Measurements from ENCODE around the gene PTTG1IP2. TPM values are rescaled to one million over a fixed set of nuclear protein-coding genes. Genes with fewer than 3 reads are reported as not detected.

PTTG1IP2 gene
- total and polyA plus RNA-seq, 9 of the 15 experiments (the other 6 are each of a cell fraction or from before 2014, with no cell fraction given), result not detected

DNA sequence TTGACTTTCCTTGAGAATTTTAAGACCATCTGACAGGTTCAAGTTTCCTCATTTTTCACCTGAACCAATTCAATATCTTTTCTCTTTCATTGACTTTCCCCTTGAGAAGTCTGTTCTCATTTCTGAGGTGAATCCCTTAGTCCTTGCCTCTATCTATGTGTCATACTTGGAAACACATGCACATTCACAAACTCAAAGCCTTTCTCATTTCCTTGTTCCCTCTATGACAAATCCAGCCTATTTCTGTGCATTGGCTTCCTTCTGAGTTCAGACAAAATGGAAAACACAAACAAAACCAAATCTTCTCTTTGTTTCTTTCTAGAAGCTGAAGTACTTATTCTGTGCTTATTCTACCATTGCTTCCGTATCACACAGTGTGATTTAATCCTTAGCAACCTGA, 13.8 kb downstream of the PTTG1IP2 start:
- Histone ChIP-seq H3K4me1 (replicated peaks in 1 of 2; ENCODE audit: control insufficient read depth in 2 of 2, insufficient read depth in 2 of 2, low read length in 2 of 2) (no peaks in the 10 kb centered on the region), H3K79me2 (ENCODE audit: control insufficient read depth, insufficient read depth, low read length) (no peaks in the 10 kb centered on the region), H3K9me1 (ENCODE audit: control insufficient read depth, insufficient read depth, low read length) (no peaks in the 10 kb centered on the region), H3K27me3 (ENCODE audit: control insufficient read depth in 2 of 2, insufficient read depth in 2 of 2, low read length in 2 of 2) (no peaks in the 10 kb centered on the region), H3K9me3 (replicated peaks; ENCODE audit: control insufficient read depth, insufficient read depth, low read depth, low read length) (no peaks in the 10 kb centered on the region), H3K27ac (ENCODE audit: extremely low read depth, low read depth, low read length) (no peak overlapping the region), H3K9ac (ENCODE audit: insufficient read depth in 1 of 2, low read depth in 2 of 2, low read length in 2 of 2) (no peak overlapping the region), H3K36me3 (ENCODE audit: control insufficient read depth, insufficient read depth, low read length) (no peaks in the 10 kb centered on the region), H4K20me1 (replicated peaks; ENCODE audit: control insufficient read depth, insufficient read depth, low read length) (no peaks in the 10 kb centered on the region), H2AFZ (ENCODE audit: low read depth, low read length) (no peak overlapping the region), H3K4me3 (no peak overlapping the region), H3K4me2 (ENCODE audit: insufficient read depth, low read length) (no peak overlapping the region)
- WGBS (ENCODE audit: insufficient coverage, low coverage, missing lambda C conversion rate), result 0% methylated on average over 1 of the region's 1 CpG
- no peak for DNase-seq (ENCODE audit: extremely low read depth in 1 of 4, low spot score in 3 of 4)
- CTCF ChIA-PET (ENCODE audit: low intra/inter-chr PET ratio), result no interaction called here
- BruUV-seq (replicated peaks), result no TSS peak
- no peak for FAIRE-seq
- no peak for TF ChIP-seq NCOA2 (IDR thresholded peaks at IDR 0.05; ENCODE audit: partially characterized antibody in 2 of 2)
- TF ChIP-seq ZFP1 (CRISPR knock-in tag; IDR thresholded peaks at IDR 0.05), result no peak
- no peak for TF ChIP-seq CAMTA2 (CRISPR knock-in tag; conservative IDR thresholded peaks at IDR 0.05)
- TF ChIP-seq NUFIP1 (IDR thresholded peaks at IDR 0.05; ENCODE audit: partially characterized antibody), result no peak
- no peak for TF ChIP-seq KAT8 (IDR thresholded peaks at IDR 0.05; ENCODE audit: low read depth)
- no peak for TF ChIP-seq KLF13 (tag; IDR thresholded peaks at IDR 0.05; ENCODE audit: borderline replicate concordance, low read depth)
- TF ChIP-seq FOXM1 (IDR thresholded peaks at IDR 0.05; ENCODE audit: low read depth), result no peak
- TF ChIP-seq FOXM1 (CRISPR knock-in tag; IDR thresholded peaks at IDR 0.05; ENCODE audit: low read depth), result no peak
- TF ChIP-seq, protein P1, sequence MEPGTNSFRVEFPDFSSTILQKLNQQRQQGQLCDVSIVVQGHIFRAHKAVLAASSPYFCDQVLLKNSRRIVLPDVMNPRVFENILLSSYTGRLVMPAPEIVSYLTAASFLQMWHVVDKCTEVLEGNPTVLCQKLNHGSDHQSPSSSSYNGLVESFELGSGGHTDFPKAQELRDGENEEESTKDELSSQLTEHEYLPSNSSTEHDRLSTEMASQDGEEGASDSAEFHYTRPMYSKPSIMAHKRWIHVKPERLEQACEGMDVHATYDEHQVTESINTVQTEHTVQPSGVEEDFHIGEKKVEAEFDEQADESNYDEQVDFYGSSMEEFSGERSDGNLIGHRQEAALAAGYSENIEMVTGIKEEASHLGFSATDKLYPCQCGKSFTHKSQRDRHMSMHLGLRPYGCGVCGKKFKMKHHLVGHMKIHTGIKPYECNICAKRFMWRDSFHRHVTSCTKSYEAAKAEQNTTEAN (CRISPR knock-in tag; IDR thresholded peaks at IDR 0.05), result no peak
- TF ChIP-seq, protein P2, sequence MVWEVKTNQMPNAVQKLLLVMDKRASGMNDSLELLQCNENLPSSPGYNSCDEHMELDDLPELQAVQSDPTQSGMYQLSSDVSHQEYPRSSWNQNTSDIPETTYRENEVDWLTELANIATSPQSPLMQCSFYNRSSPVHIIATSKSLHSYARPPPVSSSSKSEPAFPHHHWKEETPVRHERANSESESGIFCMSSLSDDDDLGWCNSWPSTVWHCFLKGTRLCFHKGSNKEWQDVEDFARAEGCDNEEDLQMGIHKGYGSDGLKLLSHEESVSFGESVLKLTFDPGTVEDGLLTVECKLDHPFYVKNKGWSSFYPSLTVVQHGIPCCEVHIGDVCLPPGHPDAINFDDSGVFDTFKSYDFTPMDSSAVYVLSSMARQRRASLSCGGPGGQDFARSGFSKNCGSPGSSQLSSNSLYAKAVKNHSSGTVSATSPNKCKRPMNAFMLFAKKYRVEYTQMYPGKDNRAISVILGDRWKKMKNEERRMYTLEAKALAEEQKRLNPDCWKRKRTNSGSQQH (CRISPR knock-in tag; IDR thresholded peaks at IDR 0.05), result no peak
- no peak for TF ChIP-seq DACH1 (IDR thresholded peaks at IDR 0.05; ENCODE audit: partially characterized antibody)
- TF ChIP-seq, protein P3, sequence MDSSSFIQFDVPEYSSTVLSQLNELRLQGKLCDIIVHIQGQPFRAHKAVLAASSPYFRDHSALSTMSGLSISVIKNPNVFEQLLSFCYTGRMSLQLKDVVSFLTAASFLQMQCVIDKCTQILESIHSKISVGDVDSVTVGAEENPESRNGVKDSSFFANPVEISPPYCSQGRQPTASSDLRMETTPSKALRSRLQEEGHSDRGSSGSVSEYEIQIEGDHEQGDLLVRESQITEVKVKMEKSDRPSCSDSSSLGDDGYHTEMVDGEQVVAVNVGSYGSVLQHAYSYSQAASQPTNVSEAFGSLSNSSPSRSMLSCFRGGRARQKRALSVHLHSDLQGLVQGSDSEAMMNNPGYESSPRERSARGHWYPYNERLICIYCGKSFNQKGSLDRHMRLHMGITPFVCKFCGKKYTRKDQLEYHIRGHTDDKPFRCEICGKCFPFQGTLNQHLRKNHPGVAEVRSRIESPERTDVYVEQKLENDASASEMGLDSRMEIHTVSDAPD (CRISPR knock-in tag; IDR thresholded peaks at IDR 0.05), result no peak
- TF ChIP-seq TBP (optimal IDR thresholded peaks at IDR 0.05; ENCODE audit: low read depth, low read length), result no peak
- TF ChIP-seq NCOA4 (IDR thresholded peaks at IDR 0.05; ENCODE audit: partially characterized antibody), result no peak
- TF ChIP-seq, protein P4, sequence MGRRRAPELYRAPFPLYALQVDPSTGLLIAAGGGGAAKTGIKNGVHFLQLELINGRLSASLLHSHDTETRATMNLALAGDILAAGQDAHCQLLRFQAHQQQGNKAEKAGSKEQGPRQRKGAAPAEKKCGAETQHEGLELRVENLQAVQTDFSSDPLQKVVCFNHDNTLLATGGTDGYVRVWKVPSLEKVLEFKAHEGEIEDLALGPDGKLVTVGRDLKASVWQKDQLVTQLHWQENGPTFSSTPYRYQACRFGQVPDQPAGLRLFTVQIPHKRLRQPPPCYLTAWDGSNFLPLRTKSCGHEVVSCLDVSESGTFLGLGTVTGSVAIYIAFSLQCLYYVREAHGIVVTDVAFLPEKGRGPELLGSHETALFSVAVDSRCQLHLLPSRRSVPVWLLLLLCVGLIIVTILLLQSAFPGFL (CRISPR knock-in tag; IDR thresholded peaks at IDR 0.05), result no peak
- TF ChIP-seq NCOA1 (IDR thresholded peaks at IDR 0.05; ENCODE audit: low read depth), result no peak
- TF ChIP-seq YY1 (IDR thresholded peaks at IDR 0.05; ENCODE audit: borderline replicate concordance in 1 of 3, control insufficient read depth in 1 of 3, extremely low read depth in 1 of 3, insufficient read depth in 3 of 3, insufficient read length in 1 of 3, insufficient replicate concordance in 2 of 3, low read depth in 1 of 3, low read length in 2 of 3), result no peak
- TF ChIP-seq ZZZ3 (IDR thresholded peaks at IDR 0.05), result no peak
- intact Hi-C loops (cut with micrococcal nuclease) (no loop called here), in situ Hi-C loops (cut with MboI) (no loop called here)
- POLR2A ChIA-PET, result no interaction called here
- ATAC-seq, result no peak
